MG63 (cell line): ENCODE data around the gene MLH1. TPM values are rescaled to one million over a fixed set of nuclear protein-coding genes. Genes with fewer than 3 reads are reported as not detected.
"Not testable (repeated sequence)": the region's sequence is repeated elsewhere in the genome, so short reads cannot be mapped to it uniquely, and the experiment has no call there.

Experiments
- DNase-seq: peaks from one replicate; pipeline ENCODE4 v3.0.0-alpha.2; 2020
- H3K27me3 ChIP-seq: fragments of 250-450 bp; sonication (Bioruptor Pico); 2 replicates; pipeline ENCODE4 v1.5.1; 2020; ENCODE audit warnings: mild to moderate bottlenecking, moderate library complexity
- H3K36me3 ChIP-seq: fragments of 250-450 bp; sonication (Bioruptor Pico); 2 replicates; pipeline ENCODE4 v1.5.1; 2020; ENCODE audit warnings: mild to moderate bottlenecking, moderate library complexity
- H3K4me3 ChIP-seq: fragments of 250-450 bp; sonication (Bioruptor Pico); 2 replicates; pipeline ENCODE4 v1.5.1; 2020; ENCODE audit warnings: mild to moderate bottlenecking, moderate library complexity
- H3K9me3 ChIP-seq: fragments of 250-450 bp; sonication (Bioruptor Pico); 2 replicates; pipeline ENCODE4 v1.5.1; 2020; ENCODE audit warnings: mild to moderate bottlenecking, moderate library complexity
- total RNA-seq: library from RNA; depleted of rRNA; stranded (reverse); fragments of >200 nt; shearing (Covaris generic); gene quantifications from 2 replicates; pipeline ENCODE4 v1.2.3, GENCODE V29; 2014; ENCODE audit warnings: low replicate concordance

Gene MLH1
- total RNA-seq, 1 experiment from 2014 or later = 41.1 TPM

- no peak for DNase-seq
- no peaks in the 10 kb centered on the region for H3K9me3 ChIP-seq
- no peaks in the 10 kb centered on the region for H3K27me3 ChIP-seq
- peaks cover 61% of the 10 kb centered on the region for H3K36me3 ChIP-seq
- no peak overlapping the region for H3K4me3 ChIP-seq
Measured at GRCh38 chr3:37053337-37053736, 60.0 kb downstream of the MLH1 start.

DNA sequence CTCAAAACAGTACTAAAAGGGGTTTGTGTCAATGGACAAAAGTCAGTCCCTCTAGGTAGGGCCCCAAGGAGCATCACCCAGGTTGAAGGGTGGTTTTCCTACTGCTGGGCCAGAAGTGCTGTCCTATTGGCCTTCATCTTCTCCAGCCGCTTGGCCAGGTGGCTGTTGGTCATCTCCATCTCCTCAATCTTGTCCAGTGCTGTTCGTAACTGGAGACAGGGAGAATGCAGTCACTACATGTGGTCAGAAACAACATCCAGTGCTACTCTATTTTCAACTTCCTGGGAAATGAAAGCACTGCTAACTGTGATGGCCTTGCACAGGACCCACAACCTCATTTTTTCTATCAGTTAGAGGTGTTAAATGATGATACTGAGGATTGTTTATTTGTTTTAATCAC, 60.4 kb downstream of the MLH1 start:
- Histone ChIP-seq H3K4me3 (no peak overlapping the region), H3K27me3 (no peaks in the 10 kb centered on the region), H3K36me3 (peaks cover 57% of the 10 kb centered on the region), H3K9me3 (no peaks in the 10 kb centered on the region)
- DNase-seq = no peak

GRCh38 chr3:37054370-37054769, 61.1 kb downstream of the MLH1 start:
- Histone ChIP-seq H3K9me3 (no peaks in the 10 kb centered on the region), H3K4me3 (no peak overlapping the region), H3K36me3 (peaks cover 56% of the 10 kb centered on the region), H3K27me3 (no peaks in the 10 kb centered on the region)
- DNase-seq = no peak

DNA sequence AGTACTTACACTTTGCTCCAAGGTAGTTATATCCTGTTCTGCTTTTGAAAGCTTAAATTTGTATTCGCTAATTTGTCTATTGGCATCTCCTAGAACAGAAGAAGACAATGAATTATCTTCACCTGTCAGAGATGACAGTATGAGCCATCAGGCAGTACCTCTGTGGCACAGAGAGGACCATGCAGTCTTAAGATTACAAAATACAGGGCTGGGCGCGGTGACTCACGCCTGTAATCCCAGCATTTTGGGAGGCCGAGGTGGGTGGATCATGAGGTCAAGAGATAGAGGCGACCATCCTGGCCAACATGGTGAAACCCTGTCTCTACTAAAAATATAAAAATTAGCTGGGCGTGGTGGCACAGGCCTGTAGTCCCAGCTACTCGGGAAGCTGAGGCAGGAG, 61.8 kb downstream of the MLH1 start:
- H3K4me3 ChIP-seq, H3K9me3 ChIP-seq, H3K27me3 ChIP-seq, DNase-seq: not testable (repeated sequence)
- H3K36me3 ChIP-seq = peaks cover 49% of the 10 kb centered on the region

- Histone ChIP-seq H3K36me3 (peaks cover 38% of the 10 kb centered on the region), H3K27me3 (no peaks in the 10 kb centered on the region), H3K4me3 (no peak overlapping the region), H3K9me3 (no peaks in the 10 kb centered on the region)
- no peak for DNase-seq
Measured at GRCh38 chr3:37056826-37057225, 63.5 kb downstream of the MLH1 start.

GRCh38 chr3:37058117-37058516, 64.8 kb downstream of the MLH1 start:
- DNase-seq = no peak
- no peak overlapping the region for H3K4me3 ChIP-seq
- no peaks in the 10 kb centered on the region for H3K9me3 ChIP-seq
- H3K36me3 ChIP-seq = peaks cover 44% of the 10 kb centered on the region
- no peaks in the 10 kb centered on the region for H3K27me3 ChIP-seq

GRCh38 chr3:37064747-37065146, 71.4 kb downstream of the MLH1 start:
- no peaks in the 10 kb centered on the region for H3K9me3 ChIP-seq
- peaks cover 26% of the 10 kb centered on the region for H3K36me3 ChIP-seq
- DNase-seq = no peak
- H3K27me3 ChIP-seq = no peaks in the 10 kb centered on the region
- H3K4me3 ChIP-seq = no peak overlapping the region

GRCh38 chr3:37067577-37067976, 74.3 kb downstream of the MLH1 start:
- Histone ChIP-seq H3K36me3 (peaks cover 27% of the 10 kb centered on the region), H3K4me3 (no peak overlapping the region), H3K27me3 (no peaks in the 10 kb centered on the region), H3K9me3 (no peaks in the 10 kb centered on the region)
- no peak for DNase-seq

DNA sequence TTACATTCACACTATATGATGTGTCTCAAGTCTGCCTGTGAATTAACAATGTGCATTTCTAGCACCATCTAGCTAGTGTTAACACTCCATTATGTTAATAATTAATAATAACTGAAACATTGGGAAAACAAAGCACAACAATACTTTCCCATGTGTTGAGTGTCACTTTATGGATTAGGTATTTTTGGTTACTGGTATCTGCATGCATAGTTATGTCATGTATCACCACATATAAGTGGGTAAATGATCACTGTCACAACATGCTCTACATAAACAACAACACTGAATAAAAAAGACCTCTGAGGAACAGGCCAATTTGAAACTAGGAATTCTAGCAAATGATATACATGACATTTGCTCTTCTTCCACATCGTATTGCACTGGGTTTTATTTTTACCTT, 74.7 kb downstream of the MLH1 start:
- no peaks in the 10 kb centered on the region for H3K9me3 ChIP-seq
- H3K27me3 ChIP-seq = no peaks in the 10 kb centered on the region
- H3K36me3 ChIP-seq = peaks cover 22% of the 10 kb centered on the region
- no peak for DNase-seq
- no peak overlapping the region for H3K4me3 ChIP-seq

GRCh38 chr3:37071921-37072320, 78.6 kb downstream of the MLH1 start:
- Histone ChIP-seq H3K36me3 (peaks cover 31% of the 10 kb centered on the region), H3K9me3 (no peaks in the 10 kb centered on the region), H3K27me3 (no peaks in the 10 kb centered on the region), H3K4me3 (no peak overlapping the region)
- no peak for DNase-seq

GRCh38 chr3:37072892-37073291, 79.6 kb downstream of the MLH1 start:
- peak; percentile 76 for DNase-seq
- Histone ChIP-seq H3K9me3 (no peaks in the 10 kb centered on the region), H3K27me3 (no peaks in the 10 kb centered on the region), H3K36me3 (peaks cover 35% of the 10 kb centered on the region), H3K4me3 (peak overlapping the region; percentile 23; the same call in 1 of the 2 replicates)

GRCh38 chr3:37074178-37074577, 80.9 kb downstream of the MLH1 start:
- Histone ChIP-seq H3K36me3 (peaks cover 37% of the 10 kb centered on the region), H3K4me3 (no peak overlapping the region), H3K27me3 (no peaks in the 10 kb centered on the region), H3K9me3 (no peaks in the 10 kb centered on the region)
- peak; percentile 17 for DNase-seq

GRCh38 chr3:37075955-37076354, 82.6 kb downstream of the MLH1 start:
- Histone ChIP-seq H3K4me3 (no peak overlapping the region), H3K27me3 (no peaks in the 10 kb centered on the region), H3K36me3 (peaks cover 38% of the 10 kb centered on the region), H3K9me3 (no peaks in the 10 kb centered on the region)
- no peak for DNase-seq

GRCh38 chr3:37082317-37082716, 89.0 kb downstream of the MLH1 start:
- DNase-seq = no peak
- Histone ChIP-seq H3K9me3 (no peaks in the 10 kb centered on the region), H3K27me3 (no peaks in the 10 kb centered on the region), H3K36me3 (peaks cover 23% of the 10 kb centered on the region), H3K4me3 (no peak overlapping the region)

- peaks cover 15% of the 10 kb centered on the region for H3K36me3 ChIP-seq
- H3K27me3 ChIP-seq = no peaks in the 10 kb centered on the region
- H3K9me3 ChIP-seq = no peaks in the 10 kb centered on the region
- DNase-seq = no peak
- H3K4me3 ChIP-seq = no peak overlapping the region
Measured at GRCh38 chr3:37086918-37087317, 93.6 kb downstream of the MLH1 start.

DNA sequence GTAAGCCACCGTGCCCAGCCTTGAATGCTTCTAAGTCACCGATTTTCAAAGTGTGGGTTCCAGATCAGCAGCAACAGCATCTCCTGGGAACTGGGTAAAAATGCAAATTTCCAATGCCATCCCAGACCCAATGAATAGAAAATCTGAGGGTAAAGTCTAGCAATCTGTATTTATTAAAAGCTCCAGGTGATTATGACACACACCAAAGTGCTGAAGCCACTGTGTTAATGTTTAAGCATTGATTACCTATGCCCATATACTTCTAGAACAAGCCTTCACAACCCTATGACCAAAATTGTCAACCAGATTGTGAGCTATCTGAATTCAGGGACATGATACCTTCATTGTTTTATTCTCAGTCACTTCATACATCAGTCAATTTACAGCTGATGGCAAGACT, 94.6 kb downstream of the MLH1 start:
- peaks cover 15% of the 10 kb centered on the region for H3K36me3 ChIP-seq
- H3K4me3 ChIP-seq = no peak overlapping the region
- no peaks in the 10 kb centered on the region for H3K9me3 ChIP-seq
- no peaks in the 10 kb centered on the region for H3K27me3 ChIP-seq
- DNase-seq = no peak

DNA sequence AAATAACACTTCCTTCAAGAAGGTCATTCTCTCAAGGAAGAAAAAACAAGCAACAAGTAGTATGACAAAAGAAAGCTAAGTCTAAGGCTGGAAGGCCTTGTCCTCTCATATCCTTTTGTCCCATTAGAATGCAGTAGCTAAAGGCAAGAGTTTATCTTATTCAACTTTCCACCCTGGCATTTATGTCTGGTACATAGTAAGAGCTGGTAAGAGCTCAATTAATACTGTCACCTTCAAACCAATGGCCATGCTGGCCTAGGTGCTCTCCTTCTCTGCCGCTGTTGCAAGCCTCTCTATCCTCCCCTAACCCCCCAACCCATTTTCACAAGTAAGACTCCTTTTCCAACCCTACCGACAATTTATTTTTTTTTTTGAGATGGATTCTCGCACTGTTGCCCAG, 99.2 kb downstream of the MLH1 start:
- Histone ChIP-seq H3K4me3 (no peak overlapping the region), H3K36me3 (peaks cover 23% of the 10 kb centered on the region), H3K9me3 (no peaks in the 10 kb centered on the region), H3K27me3 (no peaks in the 10 kb centered on the region)
- DNase-seq = no peak

GRCh38 chr3:37093481-37093880, 100.2 kb downstream of the MLH1 start:
- DNase-seq = no peak
- Histone ChIP-seq H3K27me3 (no peaks in the 10 kb centered on the region), H3K36me3 (peaks cover 23% of the 10 kb centered on the region), H3K9me3 (no peaks in the 10 kb centered on the region), H3K4me3 (no peak overlapping the region)

- no peaks in the 10 kb centered on the region for H3K9me3 ChIP-seq
- no peak overlapping the region for H3K4me3 ChIP-seq
- no peak for DNase-seq
- peaks cover 20% of the 10 kb centered on the region for H3K36me3 ChIP-seq
- no peaks in the 10 kb centered on the region for H3K27me3 ChIP-seq
Measured at GRCh38 chr3:37094636-37095035, 101.3 kb downstream of the MLH1 start.
